Measurements from ENCODE around the gene KRT76.

KRT76 gene

GRCh38 chr12:52790427-52791270, 13.5 kb upstream of the KRT76 start:
- DNase-seq (ENCODE audit: low spot score) = no peak
- no peak for TF ChIP-seq CTCF (IDR thresholded peaks at IDR 0.05; ENCODE audit: extremely low read depth, missing control alignments)

- TF ChIP-seq CTCF (IDR thresholded peaks at IDR 0.05; ENCODE audit: extremely low read depth, missing control alignments) = no peak
- no peak for DNase-seq (ENCODE audit: low spot score)
Observed at GRCh38 chr12:52789637-52790426, 12.7 kb upstream of the KRT76 start.

- TF ChIP-seq CTCF (IDR thresholded peaks at IDR 0.05; ENCODE audit: extremely low read depth, missing control alignments) = no peak
- no peak for DNase-seq (ENCODE audit: low spot score)
Observed at GRCh38 chr12:52788876-52789636, 11.9 kb upstream of the KRT76 start.

GRCh38 chr12:52788192-52788875, 11.2 kb upstream of the KRT76 start:
- DNase-seq (ENCODE audit: low spot score) = no peak
- TF ChIP-seq CTCF (IDR thresholded peaks at IDR 0.05; ENCODE audit: extremely low read depth, missing control alignments) = no peak

- no peak for DNase-seq (ENCODE audit: low spot score)
- no peak for TF ChIP-seq CTCF (IDR thresholded peaks at IDR 0.05; ENCODE audit: extremely low read depth, missing control alignments)
Observed at GRCh38 chr12:52787324-52788191, 10.4 kb upstream of the KRT76 start.

- TF ChIP-seq CTCF (IDR thresholded peaks at IDR 0.05; ENCODE audit: extremely low read depth, missing control alignments) = no peak
- no peak for DNase-seq (ENCODE audit: low spot score)
Observed at GRCh38 chr12:52784909-52785308, 7.8 kb upstream of the KRT76 start.
